Uterus (tissue), 2 donors: ENCODE measurements around the gene METTL4.

Experiments
- CTCF ChIP-seq, 4 experiments: fragments of 200-600 bp in 2 of 4; fragments of 450-650 bp in 2 of 4; sonication (generic) in 2 of 4; IDR thresholded peaks; one replicate each; pipeline ENCODE4 v1.5.1; 2016 to 2019; ENCODE audit warnings: antibody characterized with exemption in 4 of 4, mild to moderate bottlenecking in 2 of 4, moderate library complexity in 1 of 4
- POLR2A ChIP-seq, 2 donors: fragments of 450-650 bp; IDR thresholded peaks; one replicate each; pipeline ENCODE4 v1.6.1; 2016; ENCODE audit warnings: antibody characterized with exemption in 2 of 2, mild to moderate bottlenecking in 1 of 2, moderate library complexity in 1 of 2

DNA sequence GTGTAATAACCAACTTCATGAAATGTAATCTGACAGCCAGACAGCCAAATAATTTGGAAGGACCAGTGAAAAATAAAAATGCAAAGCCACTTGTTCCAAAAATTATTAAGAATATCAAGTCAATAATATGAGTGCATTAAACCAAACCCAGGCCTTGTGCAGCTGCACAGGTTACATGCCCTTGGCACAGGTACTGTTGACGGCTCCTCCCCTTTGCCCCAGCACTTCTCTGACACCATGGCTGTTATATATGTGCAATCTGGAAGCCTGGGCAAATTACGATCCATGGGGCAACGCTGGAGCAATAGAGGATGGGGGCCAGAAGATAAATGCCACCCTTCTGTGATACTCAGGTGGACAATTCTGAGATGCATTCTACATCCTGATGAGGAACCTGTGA is 68.9 kb downstream of the METTL4 start:
- TF ChIP-seq CTCF (IDR thresholded peaks at IDR 0.05) (no peak), POLR2A (IDR thresholded peaks at IDR 0.05) (no peak)
